Stomach (tissue), 9 donors: ENCODE measurements around the gene GTF2E1. TPM values are rescaled to one million over a fixed set of nuclear protein-coding genes. Genes with fewer than 3 reads are reported as not detected.

Source experiments
- DNase-seq, 2 donors: peaks; one replicate each; pipeline versions ENCODE4 v3.0.0 to v3.0.0-alpha.2; 2013 to 2019
- H3K27ac ChIP-seq, 5 donors: fragments of 200-600 bp in 4 of 5; sonication (generic) in 4 of 5; one replicate each; pipeline ENCODE4 v1.5.1; 2013 to 2019; ENCODE audit warnings: mild to moderate bottlenecking in 1 of 5, moderate library complexity in 1 of 5
- H3K27me3 ChIP-seq, 3 donors: fragments of 200-600 bp; sonication (generic); one replicate each; pipeline ENCODE4 v1.5.1; 2017 to 2019; ENCODE audit warnings: mixed run types in 1 of 3
- H3K36me3 ChIP-seq, 4 donors: fragments of 200-600 bp; sonication (generic); 1 replicate in 3 of 4; 2 replicates in 1 of 4; pipeline ENCODE4 v1.5.1; 2016 to 2019
- H3K4me1 ChIP-seq, 4 donors: fragments of 200-600 bp; sonication (generic); one replicate each; pipeline ENCODE4 v1.5.1; 2016 to 2019
- H3K4me3 ChIP-seq, 4 donors: fragments of 200-600 bp; sonication (generic) in 3 of 4; one replicate each; pipeline ENCODE4 v1.5.1; 2016 to 2019; ENCODE audit warnings: mild to moderate bottlenecking in 1 of 4
- H3K9me3 ChIP-seq, 4 donors: fragments of 200-600 bp; sonication (generic); one replicate each; pipeline ENCODE4 v1.5.1; 2016 to 2019
- CTCF ChIP-seq, 7 experiments: fragments of 450-650 bp in 4 of 7; fragments of 200-600 bp in 3 of 7; sonication (generic) in 3 of 7; IDR thresholded peaks; one replicate each; pipeline ENCODE4 v1.5.1; 2016 to 2019; ENCODE audit warnings: antibody characterized with exemption in 7 of 7, control low read depth in 2 of 7, mild to moderate bottlenecking in 1 of 7
- EP300 ChIP-seq: sonication (generic); formaldehyde crosslinking; IDR thresholded peaks from one replicate; pipeline ENCODE4 v1.6.1; 2017; ENCODE audit warnings: antibody characterized with exemption
- POLR2A ChIP-seq, 4 donors: fragments of 450-650 bp; IDR thresholded peaks; one replicate each; pipeline ENCODE4 v1.6.1; 2016; ENCODE audit warnings: antibody characterized with exemption in 4 of 4, control low read depth in 2 of 4, mild to moderate bottlenecking in 1 of 4, moderate library complexity in 1 of 4
- POLR2AphosphoS5 ChIP-seq, 3 donors: sonication (generic); formaldehyde crosslinking; IDR thresholded peaks; one replicate each; pipeline ENCODE4 v1.6.1; 2016; ENCODE audit warnings: antibody characterized with exemption in 3 of 3
- WGBS, 5 donors: extraction: QIAGEN DNeasy Blood & Tissue Kit in 3 of 5; methylation state at CpG; one replicate each; pipeline versions ENCODE4 v1.1.5 to v1.1.7; 2013 to 2018; 5-methylcytosine and 5-hydroxymethylcytosine counted together
- intact Hi-C: fragments of 100-400 bp; cut with DNase I; formaldehyde crosslinking; loops from one replicate; pipeline ENCODE4 v1.15.1; 2023; ENCODE audit warnings: low total_unique reads
- polyA plus RNA-seq, 3 donors: library from polyadenylated mRNA; stranded (reverse); fragments of 200-250 nt; gene quantifications; one replicate each; pipeline ENCODE4 v1.2.3, GENCODE V29; 2013
- total RNA-seq, 5 donors: library from RNA; depleted of rRNA; stranded (reverse); fragments of >200 nt; gene quantifications; one replicate each; pipeline versions ENCODE4 v1.1.0 to v1.2.3, GENCODE V29; 2014 to 2016
- donor health status: healthy with polysubstance abuse.
- donor health status: Bipolar disorder and iron deficiency.
- donor health status: healthy.

GTF2E1 gene
- total and polyA plus RNA-seq, 8 donors, result 4.0 to 66.0 (median 9.3) TPM

GRCh38 chr3:120796976-120797375 lies 54.4 kb downstream of the GTF2E1 start:
- 66 to 94% (median 83%) methylated on average over 6 of the region's 6 CpGs for WGBS, 5 donors
- Histone ChIP-seq H3K4me3 (no peak overlapping the region), H3K4me1 (peaks cover 0 to 8% (median 0%) of the 10 kb centered on the region in 4 donors), H3K9me3 (no peaks in the 10 kb centered on the region), H3K27me3 (no peaks in the 10 kb centered on the region), H3K27ac (no peak overlapping the region), H3K36me3 (no peaks in the 10 kb centered on the region)
- no peak for TF ChIP-seq POLR2A (IDR thresholded peaks at IDR 0.05)
- TF ChIP-seq CTCF (IDR thresholded peaks at IDR 0.05), result no peak
- no peak for TF ChIP-seq POLR2AphosphoS5 (IDR thresholded peaks at IDR 0.05)
- no peak for TF ChIP-seq EP300
- DNase-seq, result no peak
- intact Hi-C loops, result loop anchor here (5.0 kb wide), 1 partner anchor 235 kb away; no protein-coding TSS in a partner anchor

- no peak overlapping the region for H3K4me3 ChIP-seq
- H3K9me3 ChIP-seq, result no peaks in the 10 kb centered on the region
- 86 to 94% (median 88%) methylated on average over 2 of the region's 2 CpGs for WGBS, 5 donors
- intact Hi-C loops, result loop anchor here (5.0 kb wide), 1 partner anchor 236 kb away; no protein-coding TSS in a partner anchor
- TF ChIP-seq POLR2AphosphoS5 (IDR thresholded peaks at IDR 0.05) (no peak), CTCF (IDR thresholded peaks at IDR 0.05) (no peak), EP300 (no peak), POLR2A (IDR thresholded peaks at IDR 0.05) (no peak)
- no peak overlapping the region for H3K27ac ChIP-seq
- peaks cover 0 to 8% (median 0%) of the 10 kb centered on the region in 4 donors for H3K4me1 ChIP-seq
- H3K27me3 ChIP-seq, result no peaks in the 10 kb centered on the region
- no peak for DNase-seq
- no peaks in the 10 kb centered on the region for H3K36me3 ChIP-seq
Observed at GRCh38 chr3:120797857-120798256, 55.3 kb downstream of the GTF2E1 start.

- no peak overlapping the region for H3K4me3 ChIP-seq
- 64 to 88% (median 81%) methylated on average over 1 of the region's 1 CpG for WGBS, 5 donors
- no peak overlapping the region for H3K27ac ChIP-seq
- peaks cover 0 to 8% (median 0%) of the 10 kb centered on the region in 4 donors for H3K4me1 ChIP-seq
- H3K36me3 ChIP-seq, result no peaks in the 10 kb centered on the region
- H3K9me3 ChIP-seq, result no peaks in the 10 kb centered on the region
- H3K27me3 ChIP-seq, result no peaks in the 10 kb centered on the region
- intact Hi-C loops, result loop anchor here (5.0 kb wide), 1 partner anchor 236 kb away; no protein-coding TSS in a partner anchor
- no peak for TF ChIP-seq CTCF (IDR thresholded peaks at IDR 0.05)
- no peak for TF ChIP-seq POLR2A (IDR thresholded peaks at IDR 0.05)
- TF ChIP-seq EP300, result no peak
- no peak for TF ChIP-seq POLR2AphosphoS5 (IDR thresholded peaks at IDR 0.05)
- DNase-seq, result no peak
Observed at GRCh38 chr3:120798346-120798745, 55.8 kb downstream of the GTF2E1 start.

GRCh38 chr3:120800625-120801024 lies 58.1 kb downstream of the GTF2E1 start:
- Histone ChIP-seq H3K4me3 (no peak overlapping the region), H3K36me3 (no peaks in the 10 kb centered on the region), H3K27me3 (no peaks in the 10 kb centered on the region), H3K27ac (no peak overlapping the region), H3K4me1 (peaks cover 0 to under 1% (median 0%) of the 10 kb centered on the region in 4 donors), H3K9me3 (no peaks in the 10 kb centered on the region)
- TF ChIP-seq POLR2A (IDR thresholded peaks at IDR 0.05) (no peak), EP300 (no peak), CTCF (IDR thresholded peaks at IDR 0.05) (no peak), POLR2AphosphoS5 (IDR thresholded peaks at IDR 0.05) (no peak)
- DNase-seq, result no peak
- intact Hi-C loops, result no loop called here
